Progenitor cell of endocrine pancreas (in vitro differentiated cells): ENCODE results near the gene DPP4. TPM values are rescaled to one million over a fixed set of nuclear protein-coding genes. Genes with fewer than 3 reads are reported as not detected.

Experiments used
- DNase-seq: peaks from one replicate; pipeline ENCODE4 v3.0.0; 2021; ENCODE audit warnings: low spot score; ENCODE audit not compliant: unreplicated experiment
- H3K27ac Mint-ChIP-seq: 2 replicates; pipeline ENCODE4 v1.8.0; 2021; ENCODE audit warnings: mild to moderate bottlenecking, moderate library complexity, mixed read lengths
- H3K27me3 Mint-ChIP-seq: 2 replicates; pipeline ENCODE4 v1.8.0; 2021; ENCODE audit warnings: mixed read lengths
- H3K36me3 Mint-ChIP-seq: 2 replicates; pipeline ENCODE4 v1.8.0; 2022; ENCODE audit warnings: mixed read lengths; ENCODE audit not compliant: insufficient read depth
- H3K4me1 Mint-ChIP-seq: 2 replicates; pipeline ENCODE4 v1.8.0; 2021; ENCODE audit warnings: low read depth, mixed read lengths
- H3K4me3 Mint-ChIP-seq: 2 replicates; pipeline ENCODE4 v1.8.0; 2021; ENCODE audit warnings: low read depth, mild to moderate bottlenecking, moderate library complexity, mixed read lengths
- H3K9me3 Mint-ChIP-seq: 2 replicates; pipeline ENCODE4 v1.8.0; 2021; ENCODE audit warnings: low read depth, mixed read lengths
- CTCF ChIP-seq: fragments of 200-600 bp; sonication (generic); IDR thresholded peaks from one replicate; pipeline ENCODE4 v1.5.0; 2021; ENCODE audit warnings: antibody characterized with exemption, mild to moderate bottlenecking; ENCODE audit not compliant: unreplicated experiment
- total RNA-seq: library from RNA; stranded (reverse); gene quantifications from 2 replicates; pipeline ENCODE4 v1.2.1, GENCODE V29; 2021

Gene DPP4
- total RNA-seq, 1 donor from 2014 or later, result 3.2 TPM

GRCh38 chr2:162113776-162114168 is 39.8 kb upstream of the DPP4 start:
- Mint-ChIP-seq H3K27me3 (peaks cover 3% of the 10 kb centered on the region), H3K4me3 (no peak overlapping the region), H3K27ac (no peak overlapping the region), H3K36me3 (no peaks in the 10 kb centered on the region), H3K9me3 (peaks cover 8% of the 10 kb centered on the region), H3K4me1 (peaks cover 4% of the 10 kb centered on the region)
- TF ChIP-seq CTCF, result no peak
- no peak for DNase-seq

GRCh38 chr2:162113088-162113775 is 39.2 kb upstream of the DPP4 start:
- DNase-seq, result no peak
- Mint-ChIP-seq H3K27ac (no peak overlapping the region), H3K4me1 (peaks cover 4% of the 10 kb centered on the region)

GRCh38 chr2:162111958-162112850 is 38.2 kb upstream of the DPP4 start:
- Mint-ChIP-seq H3K4me3 (no peak overlapping the region), H3K36me3 (no peaks in the 10 kb centered on the region), H3K9me3 (peaks cover 8% of the 10 kb centered on the region), H3K27me3 (no peaks in the 10 kb centered on the region), H3K4me1 (peaks cover 12% of the 10 kb centered on the region), H3K27ac (no peak overlapping the region)
- no peak for DNase-seq
- TF ChIP-seq CTCF, result no peak

More at GRCh38 chr2:162113088-162113775, 39.2 kb upstream of the DPP4 start:
- Mint-ChIP-seq H3K4me3 (no peak overlapping the region), H3K9me3 (peaks cover 8% of the 10 kb centered on the region), H3K27me3 (peaks cover 3% of the 10 kb centered on the region), H3K36me3 (no peaks in the 10 kb centered on the region)
- TF ChIP-seq CTCF, result no peak

GRCh38 chr2:162107361-162107901 is 33.4 kb upstream of the DPP4 start:
- Mint-ChIP-seq H3K4me1 (peaks cover 15% of the 10 kb centered on the region), H3K27ac (no peak overlapping the region), H3K27me3 (peaks cover 9% of the 10 kb centered on the region), H3K9me3 (no peaks in the 10 kb centered on the region), H3K36me3 (no peaks in the 10 kb centered on the region), H3K4me3 (no peak overlapping the region)
- no peak for TF ChIP-seq CTCF
- DNase-seq, result no peak

- no peaks in the 10 kb centered on the region for H3K9me3 Mint-ChIP-seq
- no peak overlapping the region for H3K4me3 Mint-ChIP-seq
- no peak overlapping the region for H3K27ac Mint-ChIP-seq
- no peak for DNase-seq
- peaks cover 15% of the 10 kb centered on the region for H3K4me1 Mint-ChIP-seq
- peaks cover 12% of the 10 kb centered on the region for H3K27me3 Mint-ChIP-seq
- no peak for TF ChIP-seq CTCF
- H3K36me3 Mint-ChIP-seq, result no peaks in the 10 kb centered on the region
Observed at GRCh38 chr2:162106746-162107145, 32.7 kb upstream of the DPP4 start.
